ENCODE data around the gene TAF1C. TPM values are rescaled to one million over a fixed set of nuclear protein-coding genes. Genes with fewer than 3 reads are reported as not detected.
A peak's percentile ranks its signal among the peaks of the same experiment; 100 is the strongest.

TAF1C gene
- total RNA-seq, 1 experiment from 2014 or later: 89.7 TPM

GRCh38 chr16:84223456-84223855 lies 36.6 kb upstream of the TAF1C start:
- no peak overlapping the region for H3K27ac Mint-ChIP-seq
- no peaks in the 10 kb centered on the region for H3K27me3 Mint-ChIP-seq (ENCODE audit: low read depth)
- no peaks in the 10 kb centered on the region for H3K36me3 Mint-ChIP-seq
- H3K9me3 Mint-ChIP-seq: no peaks in the 10 kb centered on the region
- no peak overlapping the region for H3K4me3 Mint-ChIP-seq
- DNase-seq (ENCODE audit: low spot score) (no peak), ATAC-seq (no peak)
- CTCF ChIA-PET: interaction anchor here (2.3 kb wide), 1 partner anchor 84 kb away, joined by 6 read pairs; no protein-coding TSS in a partner anchor
- POLR2A ChIA-PET: no interaction called here
- no peak for TF ChIP-seq CTCF (IDR thresholded peaks at IDR 0.05)
- no peak for TF ChIP-seq SMAD4 (CRISPR knock-in tag; IDR thresholded peaks at IDR 0.05)
- no peak for TF ChIP-seq JUN (CRISPR knock-in tag; IDR thresholded peaks at IDR 0.05)
- TF ChIP-seq SMAD3 (CRISPR knock-in tag; IDR thresholded peaks at IDR 0.05; ENCODE audit: borderline replicate concordance): no peak
- TF ChIP-seq TEAD4 (CRISPR knock-in tag; IDR thresholded peaks at IDR 0.05): no peak
- no peak for TF ChIP-seq HMGA2 (CRISPR knock-in tag; IDR thresholded peaks at IDR 0.05)
- TF ChIP-seq ZMAT4 (CRISPR knock-in tag; IDR thresholded peaks at IDR 0.05): no peak
- no peak for TF ChIP-seq ZNF317 (CRISPR knock-in tag; IDR thresholded peaks at IDR 0.05; ENCODE audit: borderline replicate concordance, low read depth)
- no peak for TF ChIP-seq PRRX2 (CRISPR knock-in tag; IDR thresholded peaks at IDR 0.05)
- TF ChIP-seq NR3C1 (CRISPR knock-in tag; conservative IDR thresholded peaks at IDR 0.05; ENCODE audit: low read depth): no peak
- peaks cover 15% of the 10 kb centered on the region for H3K4me1 Mint-ChIP-seq

- ATAC-seq: no peak
Observed at GRCh38 chr16:84220851-84221250, 34.0 kb upstream of the TAF1C start.

GRCh38 chr16:84218956-84219355 lies 32.1 kb upstream of the TAF1C start:
- ATAC-seq (peak; percentile 20; the same call in 1 of the 2 replicates), DNase-seq (ENCODE audit: low spot score) (no peak)
- no peak for TF ChIP-seq ATF6 (CRISPR knock-in tag; IDR thresholded peaks at IDR 0.05)
- no peak for TF ChIP-seq ARID4B (CRISPR knock-in tag; IDR thresholded peaks at IDR 0.05; ENCODE audit: borderline replicate concordance)
- Mint-ChIP-seq H3K36me3 (no peaks in the 10 kb centered on the region), H3K4me1 (peaks cover 9% of the 10 kb centered on the region), H3K4me3 (no peak overlapping the region), H3K27ac (peak overlapping the region; percentile 67; the same call in 1 of the 2 replicates), H3K27me3 (ENCODE audit: low read depth) (no peaks in the 10 kb centered on the region), H3K9me3 (no peaks in the 10 kb centered on the region)
- ChIA-PET CTCF (interaction anchor here (0.8 to 1.5 kb wide), 4 partner anchors 11 to 144 kb away, joined by 3 to 6 read pairs (median 4); no protein-coding TSS in a partner anchor), POLR2A (no interaction called here)

More at GRCh38 chr16:84220851-84221250, 34.0 kb upstream of the TAF1C start:
- H3K4me3 Mint-ChIP-seq: no peak overlapping the region
- CTCF ChIA-PET: no interaction called here
- POLR2A ChIA-PET: no interaction called here
- no peaks in the 10 kb centered on the region for H3K9me3 Mint-ChIP-seq
- TF ChIP-seq ESRRA (CRISPR knock-in tag; IDR thresholded peaks at IDR 0.05; ENCODE audit: borderline replicate concordance) (no peak), ZNF416 (CRISPR knock-in tag; IDR thresholded peaks at IDR 0.05) (no peak)
- H3K27ac Mint-ChIP-seq: no peak overlapping the region
- H3K27me3 Mint-ChIP-seq (ENCODE audit: low read depth): no peaks in the 10 kb centered on the region
- DNase-seq (ENCODE audit: low spot score): no peak
- H3K4me1 Mint-ChIP-seq: peaks cover 9% of the 10 kb centered on the region
- H3K36me3 Mint-ChIP-seq: no peaks in the 10 kb centered on the region
